GM23248 (cell line): ENCODE measurements around the gene UPK3A. TPM values are rescaled to one million over a fixed set of nuclear protein-coding genes. Genes with fewer than 3 reads are reported as not detected.

Source experiments
- DNase-seq: peaks from one replicate; pipeline ENCODE4 v3.0.0-alpha.2; 2015
- H2AFZ ChIP-seq: fragments of 200-600 bp; sonication (generic); 2 replicates; pipeline ENCODE4 v1.6.1; 2016; ENCODE audit warnings: antibody characterized with exemption
- H3F3A ChIP-seq: fragments of 200-600 bp; sonication (generic); 2 replicates; pipeline ENCODE4 v1.6.1; 2016; ENCODE audit warnings: mild to moderate bottlenecking, antibody characterized with exemption, mixed run types; ENCODE audit not compliant: insufficient read depth
- H3K27ac ChIP-seq: fragments of 200-600 bp; sonication (generic); 2 replicates; pipeline ENCODE4 v1.5.1; 2016; ENCODE audit warnings: mild to moderate bottlenecking
- H3K27me3 ChIP-seq: fragments of 200-600 bp; sonication (generic); replicated peaks from 2 replicates; pipeline ENCODE4 v1.6.1; 2016; ENCODE audit warnings: mild to moderate bottlenecking; ENCODE audit not compliant: insufficient read depth
- H3K36me3 ChIP-seq: fragments of 200-600 bp; sonication (generic); 2 replicates; pipeline ENCODE4 v1.6.1; 2016; ENCODE audit warnings: low read depth, mild to moderate bottlenecking
- H3K4me1 ChIP-seq: fragments of 200-600 bp; sonication (generic); 2 replicates; pipeline ENCODE4 v1.6.1; 2016; ENCODE audit warnings: mild to moderate bottlenecking; ENCODE audit not compliant: insufficient read depth
- H3K4me2 ChIP-seq: fragments of 200-600 bp; sonication (generic); one replicate; pipeline ENCODE4 v1.6.1; 2016; ENCODE audit warnings: mild to moderate bottlenecking; ENCODE audit not compliant: unreplicated experiment
- H3K4me3 ChIP-seq: fragments of 200-600 bp; sonication (generic); 2 replicates; pipeline ENCODE4 v1.5.1; 2016; ENCODE audit warnings: mild to moderate bottlenecking
- H3K79me2 ChIP-seq: fragments of 200-600 bp; sonication (generic); 2 replicates; pipeline ENCODE4 v1.6.1; 2016; ENCODE audit warnings: mild to moderate bottlenecking; ENCODE audit not compliant: insufficient read depth
- H3K9ac ChIP-seq: fragments of 200-600 bp; sonication (generic); 2 replicates; pipeline ENCODE4 v1.6.1; 2016; ENCODE audit warnings: mild to moderate bottlenecking
- H3K9me2 ChIP-seq: fragments of 200-600 bp; sonication (generic); 2 replicates; pipeline ENCODE4 v1.6.1; 2016; ENCODE audit warnings: mixed run types, mild to moderate bottlenecking, moderate library complexity; ENCODE audit not compliant: insufficient read depth
- H3K9me3 ChIP-seq: fragments of 200-600 bp; sonication (generic); one replicate; pipeline ENCODE4 v1.6.1; 2017; ENCODE audit warnings: low read depth
- H4K20me1 ChIP-seq: fragments of 200-600 bp; sonication (generic); 2 replicates; pipeline ENCODE4 v1.6.0; 2016; ENCODE audit not compliant: insufficient read depth
- EZH2 ChIP-seq: fragments of 200-600 bp; sonication (generic); IDR thresholded peaks from 2 replicates; pipeline ENCODE4 v1.6.1; 2018; ENCODE audit warnings: antibody characterized with exemption, mild to moderate bottlenecking; ENCODE audit not compliant: insufficient read depth, poor library complexity, severe bottlenecking
- EZH2phosphoT487 ChIP-seq: fragments of 200-600 bp; sonication (generic); IDR thresholded peaks from 2 replicates; pipeline ENCODE4 v1.6.1; 2018; ENCODE audit warnings: antibody characterized with exemption, moderate library complexity, mild to moderate bottlenecking, low read depth; ENCODE audit not compliant: insufficient read depth
- WGBS, 2 experiments: methylation state at CpG; one replicate each; pipeline ENCODE4 v1.1.6; 2015 to 2017; ENCODE audit warnings: low lambda C conversion rate in 2 of 2, low coverage in 1 of 2; ENCODE audit errors: missing lambda C conversion rate in 2 of 2; 5-methylcytosine and 5-hydroxymethylcytosine counted together
- in situ Hi-C: fragments of 300-500 bp; cut with MboI; formaldehyde crosslinking; loops from 2 replicates; pipeline ENCODE4 v1.15.0; 2020
- polyA plus RNA-seq: library from polyadenylated mRNA; unstranded; fragments of >200 nt; fragmentation: Nextera tagmentation; extraction: Ambion mirVana; gene quantifications from 2 replicates; pipeline ENCODE4 v1.2.1, GENCODE V29; 2016
- total RNA-seq: library from RNA; depleted of rRNA; stranded (reverse); fragments of >200 nt; shearing (Covaris generic); gene quantifications from 2 replicates; pipeline ENCODE4 v1.2.3, GENCODE V29; 2014

Gene UPK3A
- total and polyA plus RNA-seq, 2 experiments from 2014 or later, result not detected

DNA sequence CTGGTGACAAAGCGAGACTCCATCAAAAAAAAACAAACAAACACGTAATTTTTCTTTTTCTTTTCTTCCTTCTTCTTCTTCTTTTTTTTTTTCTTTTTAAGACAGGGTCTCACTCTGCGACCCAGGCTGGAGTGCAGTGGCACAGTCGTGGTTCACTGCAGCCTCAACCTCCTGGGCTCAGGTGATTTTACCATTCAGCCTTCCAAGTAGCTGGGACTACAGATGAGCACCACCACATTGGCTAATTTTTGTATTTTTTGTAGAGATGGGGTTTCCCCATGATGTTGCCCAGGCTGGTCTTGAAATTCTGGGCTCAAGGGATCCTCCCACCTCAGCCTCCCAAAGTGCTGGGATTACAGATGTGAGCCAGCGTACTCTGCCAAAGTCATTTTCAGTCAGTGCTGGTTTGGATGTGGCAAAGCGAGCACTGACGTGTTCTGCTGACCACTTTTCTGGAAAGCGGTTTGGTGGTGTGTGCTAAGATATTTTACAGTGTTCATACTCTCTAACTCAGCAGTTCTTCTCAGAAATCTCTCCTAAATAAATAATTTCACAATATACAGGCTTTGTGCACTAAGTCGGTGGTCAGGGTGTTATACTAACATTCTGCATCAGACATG is 35.7 kb downstream of the UPK3A start:
- DNase-seq, result peak; percentile 58

DNA sequence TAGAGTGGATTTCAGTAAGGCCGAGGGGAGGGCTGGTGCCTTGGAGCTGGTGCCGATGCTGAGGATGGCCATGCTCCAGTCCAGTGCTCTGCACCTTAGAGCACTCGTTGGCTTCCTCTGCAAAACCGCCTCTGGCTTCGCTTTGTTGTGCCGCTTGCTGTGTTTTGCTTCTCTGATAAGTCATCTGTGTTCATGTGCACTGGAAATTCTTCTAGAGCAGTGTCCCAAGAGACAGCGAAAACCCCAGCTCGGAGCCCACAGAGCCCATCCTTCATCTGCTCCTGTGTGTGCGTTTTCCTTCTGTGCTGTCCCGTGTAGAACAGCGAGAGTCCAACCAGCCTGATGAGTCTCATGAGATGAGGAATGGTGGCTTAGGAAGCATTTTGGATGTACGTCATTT is 37.1 kb downstream of the UPK3A start:
- Histone ChIP-seq H3K79me2 (peaks cover 38% of the 10 kb centered on the region), H3K9me3 (no peaks in the 10 kb centered on the region), H3K9ac (no peak overlapping the region), H3K4me3 (no peak overlapping the region), H3K27me3 (no peaks in the 10 kb centered on the region), H3K9me2 (no peaks in the 10 kb centered on the region), H2AFZ (no peak overlapping the region), H3K36me3 (no peaks in the 10 kb centered on the region; the same call in 1 of the 2 replicates), H3F3A (peaks cover 22% of the 10 kb centered on the region), H3K27ac (no peak overlapping the region), H3K4me2 (no peak overlapping the region), H4K20me1 (no peaks in the 10 kb centered on the region), H3K4me1 (peaks cover 24% of the 10 kb centered on the region)
- in situ Hi-C loops, result no loop called here
- DNase-seq, result no peak
- WGBS, 2 experiments, result 92 to 95% methylated on average over 12 of the region's 12 CpGs
- no peak for TF ChIP-seq EZH2phosphoT487
- TF ChIP-seq EZH2, result no peak

More for the DNA sequence above, 35.7 kb downstream of the UPK3A start:
- H4K20me1 ChIP-seq, result no peaks in the 10 kb centered on the region
- no peak overlapping the region for H2AFZ ChIP-seq
- H3F3A ChIP-seq, result peaks cover 22% of the 10 kb centered on the region
- peaks cover 24% of the 10 kb centered on the region for H3K4me1 ChIP-seq
- no peak for TF ChIP-seq EZH2phosphoT487
- TF ChIP-seq EZH2, result no peak
- WGBS, 2 experiments, result 55% methylated on average over 9 of the region's 9 CpGs
- no peaks in the 10 kb centered on the region; the same call in 1 of the 2 replicates for H3K36me3 ChIP-seq
- H3K27ac ChIP-seq, result no peak overlapping the region
- no peak overlapping the region for H3K4me3 ChIP-seq
- H3K4me2 ChIP-seq, result no peak overlapping the region
- peaks cover 39% of the 10 kb centered on the region for H3K79me2 ChIP-seq
- no peak overlapping the region for H3K9ac ChIP-seq
- H3K27me3 ChIP-seq, result no peaks in the 10 kb centered on the region
- no peaks in the 10 kb centered on the region for H3K9me2 ChIP-seq
- in situ Hi-C loops, result no loop called here
- H3K9me3 ChIP-seq, result no peaks in the 10 kb centered on the region

DNA sequence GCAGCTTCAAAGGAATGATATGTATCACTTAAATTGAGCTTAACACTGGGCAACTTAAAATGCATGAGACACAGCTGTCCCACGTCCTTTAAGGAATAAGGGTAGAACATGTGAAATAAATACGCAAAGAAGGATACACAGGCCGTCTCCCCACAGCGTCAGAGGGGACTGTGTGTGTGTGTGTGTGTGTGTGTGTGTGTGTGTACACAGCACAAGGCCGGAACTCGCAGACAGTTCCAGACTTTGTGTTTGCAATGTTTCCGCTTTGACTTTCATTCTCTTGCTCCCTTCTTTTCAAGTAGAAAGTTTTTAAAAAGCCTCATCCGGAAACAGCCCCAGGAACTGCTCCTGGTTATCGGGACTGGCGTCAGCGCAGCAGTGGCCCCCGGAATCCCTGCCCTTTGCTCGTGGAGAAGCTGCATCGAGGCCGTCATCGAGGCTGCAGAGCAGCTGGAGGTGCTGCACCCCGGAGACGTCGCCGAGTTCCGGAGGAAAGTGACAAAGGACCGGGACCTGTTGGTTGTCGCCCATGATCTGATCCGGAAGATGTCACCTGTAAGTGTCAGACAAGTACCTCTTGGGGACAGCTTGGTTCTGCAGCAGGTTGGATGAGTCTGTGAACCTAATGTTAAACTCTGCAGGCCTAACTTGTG is 38.2 kb downstream of the UPK3A start:
- H3K27ac ChIP-seq, result no peak overlapping the region
- in situ Hi-C loops, result no loop called here
- no peak overlapping the region for H3K4me2 ChIP-seq
- H3K4me3 ChIP-seq, result no peak overlapping the region
- H3K36me3 ChIP-seq, result no peaks in the 10 kb centered on the region; the same call in 1 of the 2 replicates
- 96 to 97% methylated on average over 24 of the region's 24 CpGs for WGBS, 2 experiments
- peaks cover 13% of the 10 kb centered on the region for H3K4me1 ChIP-seq
- H3K9me3 ChIP-seq, result no peaks in the 10 kb centered on the region
- no peaks in the 10 kb centered on the region for H4K20me1 ChIP-seq
- peaks cover 19% of the 10 kb centered on the region for H3F3A ChIP-seq
- no peak for TF ChIP-seq EZH2phosphoT487
- TF ChIP-seq EZH2, result no peak
- no peak for DNase-seq
- no peak overlapping the region for H2AFZ ChIP-seq
- no peak overlapping the region for H3K9ac ChIP-seq
- no peaks in the 10 kb centered on the region for H3K9me2 ChIP-seq
- peaks cover 38% of the 10 kb centered on the region for H3K79me2 ChIP-seq
- no peaks in the 10 kb centered on the region for H3K27me3 ChIP-seq

DNA sequence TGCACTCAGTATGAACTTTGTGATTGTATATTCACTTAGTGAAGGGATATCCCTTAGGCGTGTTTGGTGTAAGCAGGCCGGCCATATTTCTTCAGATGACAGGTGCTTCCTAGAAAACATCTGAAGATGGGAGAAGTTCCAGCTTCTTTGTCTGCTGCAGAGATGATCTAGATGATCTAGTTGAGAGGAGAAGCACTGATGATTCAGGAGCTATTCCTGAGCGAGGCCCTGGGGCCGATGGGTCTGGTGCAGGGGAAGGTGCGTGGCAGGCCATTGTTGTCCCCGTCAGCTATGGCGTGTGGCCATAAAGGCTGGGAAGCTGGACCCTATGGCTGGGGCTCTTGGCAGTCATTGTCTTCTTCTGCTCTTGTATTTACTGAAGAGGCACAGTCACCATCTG is 38.9 kb downstream of the UPK3A start:
- TF ChIP-seq EZH2 (no peak), EZH2phosphoT487 (no peak)
- in situ Hi-C loops, result no loop called here
- H4K20me1 ChIP-seq, result no peaks in the 10 kb centered on the region
- 82 to 85% methylated on average over 7 of the region's 7 CpGs for WGBS, 2 experiments
- DNase-seq, result no peak
- H3K4me1 ChIP-seq, result peaks cover 8% of the 10 kb centered on the region
- no peaks in the 10 kb centered on the region for H3K27me3 ChIP-seq
- no peak overlapping the region for H3K9ac ChIP-seq
- no peak overlapping the region for H3K4me3 ChIP-seq
- H3K9me2 ChIP-seq, result no peaks in the 10 kb centered on the region
- H2AFZ ChIP-seq, result no peak overlapping the region
- peaks cover 13% of the 10 kb centered on the region for H3F3A ChIP-seq
- peaks cover 38% of the 10 kb centered on the region for H3K79me2 ChIP-seq
- H3K27ac ChIP-seq, result no peak overlapping the region
- H3K4me2 ChIP-seq, result no peak overlapping the region
- no peaks in the 10 kb centered on the region; the same call in 1 of the 2 replicates for H3K36me3 ChIP-seq
- H3K9me3 ChIP-seq, result no peaks in the 10 kb centered on the region
